GM12872 (cell line): ENCODE results near the gene MICAL3.

Source experiments
- CTCF ChIP-seq: IDR thresholded peaks from 3 replicates; pipeline ENCODE4 v1.5.1; 2011; ENCODE audit warnings: low read depth, mild to moderate bottlenecking, low read length, moderate library complexity; ENCODE audit not compliant: insufficient read depth

Gene MICAL3

GRCh38 chr22:18021431-18021830 is 2.9 kb downstream of the MICAL3 start:
- no peak for TF ChIP-seq CTCF

GRCh38 chr22:18013947-18014346 is 10.4 kb downstream of the MICAL3 start:
- TF ChIP-seq CTCF, result no peak

- no peak for TF ChIP-seq CTCF
These were observed 10.9 kb downstream of the MICAL3 start for GRCh38 chr22:18013436-18013835.

- no peak for TF ChIP-seq CTCF
These were observed 11.8 kb downstream of the MICAL3 start for GRCh38 chr22:18012531-18012930.

GRCh38 chr22:18010266-18010665 is 14.1 kb downstream of the MICAL3 start:
- TF ChIP-seq CTCF, result no peak

- TF ChIP-seq CTCF, result no peak
These were observed 16.2 kb downstream of the MICAL3 start for GRCh38 chr22:18008136-18008535.

- TF ChIP-seq CTCF, result no peak
These were observed 19.0 kb downstream of the MICAL3 start for GRCh38 chr22:18005201-18005926.
